Tibial nerve (tissue), 3 donors: ENCODE results near the gene TGM2.

Experiments
- POLR2A ChIP-seq, 2 donors: fragments of 450-650 bp; IDR thresholded peaks; one replicate each; pipeline ENCODE4 v1.6.1; 2017; ENCODE audit warnings: antibody characterized with exemption in 2 of 2, mild to moderate bottlenecking in 2 of 2, moderate library complexity in 2 of 2
- TF ChIP-seq, protein P1 (sequence below), 5 experiments: fragments of 200-600 bp in 3 of 5; fragments of 450-650 bp in 2 of 5; sonication (generic) in 3 of 5; IDR thresholded peaks; one replicate each; pipeline ENCODE4 v1.5.1; 2016 to 2019; ENCODE audit warnings: antibody characterized with exemption in 5 of 5, mild to moderate bottlenecking in 3 of 5, moderate library complexity in 2 of 5

GRCh38 chr20:38139156-38139912 lies 25.7 kb downstream of the TGM2 start:
- TF ChIP-seq, protein P1, sequence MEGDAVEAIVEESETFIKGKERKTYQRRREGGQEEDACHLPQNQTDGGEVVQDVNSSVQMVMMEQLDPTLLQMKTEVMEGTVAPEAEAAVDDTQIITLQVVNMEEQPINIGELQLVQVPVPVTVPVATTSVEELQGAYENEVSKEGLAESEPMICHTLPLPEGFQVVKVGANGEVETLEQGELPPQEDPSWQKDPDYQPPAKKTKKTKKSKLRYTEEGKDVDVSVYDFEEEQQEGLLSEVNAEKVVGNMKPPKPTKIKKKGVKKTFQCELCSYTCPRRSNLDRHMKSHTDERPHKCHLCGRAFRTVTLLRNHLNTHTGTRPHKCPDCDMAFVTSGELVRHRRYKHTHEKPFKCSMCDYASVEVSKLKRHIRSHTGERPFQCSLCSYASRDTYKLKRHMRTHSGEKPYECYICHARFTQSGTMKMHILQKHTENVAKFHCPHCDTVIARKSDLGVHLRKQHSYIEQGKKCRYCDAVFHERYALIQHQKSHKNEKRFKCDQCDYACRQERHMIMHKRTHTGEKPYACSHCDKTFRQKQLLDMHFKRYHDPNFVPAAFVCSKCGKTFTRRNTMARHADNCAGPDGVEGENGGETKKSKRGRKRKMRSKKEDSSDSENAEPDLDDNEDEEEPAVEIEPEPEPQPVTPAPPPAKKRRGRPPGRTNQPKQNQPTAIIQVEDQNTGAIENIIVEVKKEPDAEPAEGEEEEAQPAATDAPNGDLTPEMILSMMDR (IDR thresholded peaks at IDR 0.05) = no peak
- TF ChIP-seq POLR2A (IDR thresholded peaks at IDR 0.05) = no peak
